GM19372 (cell line): Measurements from ENCODE around the gene NAP1L5.

Experiments
- ATAC-seq: cut with Tn5 transposase; IDR thresholded peaks from one replicate; pipeline ENCODE4 v1.9.1; 2021; ENCODE audit warnings: mild to moderate bottlenecking, low read depth, moderate library complexity; ENCODE audit not compliant: unreplicated experiment

Gene NAP1L5

GRCh38 chr4:88724406-88724805, 26.8 kb upstream of the NAP1L5 start:
- ATAC-seq, result no peak

- ATAC-seq, result no peak
These were observed 25.2 kb upstream of the NAP1L5 start for GRCh38 chr4:88722828-88723227.

GRCh38 chr4:88722276-88722780, 24.7 kb upstream of the NAP1L5 start:
- ATAC-seq, result no peak

GRCh38 chr4:88720451-88721428, 23.1 kb upstream of the NAP1L5 start:
- no peak for ATAC-seq

GRCh38 chr4:88719381-88719780, 21.8 kb upstream of the NAP1L5 start:
- no peak for ATAC-seq

GRCh38 chr4:88718098-88718497, 20.5 kb upstream of the NAP1L5 start:
- ATAC-seq, result no peak

- ATAC-seq, result no peak
These were observed 16.2 kb upstream of the NAP1L5 start for GRCh38 chr4:88713782-88714181.

GRCh38 chr4:88709989-88710388, 12.4 kb upstream of the NAP1L5 start:
- ATAC-seq, result no peak

GRCh38 chr4:88706574-88706973, 8.9 kb upstream of the NAP1L5 start:
- no peak for ATAC-seq

- no peak for ATAC-seq
These were observed 8.3 kb upstream of the NAP1L5 start for GRCh38 chr4:88705805-88706492.

- ATAC-seq, result no peak
These were observed 7.6 kb upstream of the NAP1L5 start for GRCh38 chr4:88705223-88705622.

GRCh38 chr4:88702782-88703181, 5.2 kb upstream of the NAP1L5 start:
- no peak for ATAC-seq

GRCh38 chr4:88698519-88698918, 890 bp upstream of the NAP1L5 start:
- ATAC-seq, result no peak

GRCh38 chr4:88697141-88697540, 488 bp downstream of the NAP1L5 start:
- no peak for ATAC-seq

- no peak for ATAC-seq
These were observed 999 bp downstream of the NAP1L5 start for GRCh38 chr4:88696630-88697029.

GRCh38 chr4:88693792-88694191, 3.8 kb downstream of the NAP1L5 start:
- ATAC-seq, result no peak

GRCh38 chr4:88690355-88690754, 7.3 kb downstream of the NAP1L5 start:
- ATAC-seq, result no peak

- ATAC-seq, result no peak
These were observed 16.4 kb downstream of the NAP1L5 start for GRCh38 chr4:88681209-88681608.

GRCh38 chr4:88675543-88675942, 22.1 kb downstream of the NAP1L5 start:
- ATAC-seq, result no peak

GRCh38 chr4:88674979-88675378, 22.6 kb downstream of the NAP1L5 start:
- no peak for ATAC-seq

GRCh38 chr4:88674565-88674964, 23.1 kb downstream of the NAP1L5 start:
- ATAC-seq, result no peak
